Naive thymus-derived CD4-positive, alpha-beta T cell (primary cell): ENCODE measurements around the gene LCNL1. TPM values are rescaled to one million over a fixed set of nuclear protein-coding genes. Genes with fewer than 3 reads are reported as not detected.
A peak's percentile ranks its signal among the peaks of the same experiment; 100 is the strongest.
"Not testable (repeated sequence)": the region's sequence is repeated elsewhere in the genome, so short reads cannot be mapped to it uniquely, and the experiment has no call there.

Experiments used
- ATAC-seq: fragments of 150-1000 bp; cut with Tn5 transposase; 2 replicates; pipeline ENCODE4 v1.10.0; 2021; ENCODE audit warnings: mild to moderate bottlenecking, moderate library complexity
- CTCF ChIA-PET: fragments of 350-600 bp; sonication (Branson Sonifier 250); formaldehyde crosslinking; loops from one replicate; lab custom pipeline; 2021; ENCODE audit warnings: antibody characterized with exemption; lab: Charles Lee
- POLR2A ChIA-PET: fragments of 350-600 bp; sonication (Branson Sonifier 250); formaldehyde crosslinking; loops from one replicate; lab custom pipeline; 2021; ENCODE audit warnings: antibody characterized with exemption, inconsistent platforms; lab: Charles Lee
- DNase-seq, 9 donors: peaks; one replicate each; pipeline versions ENCODE4 v3.0.0 to v3.0.0-alpha.2; 2020 to 2022; ENCODE audit warnings: mixed read lengths in 1 of 9
- H3K27ac ChIP-seq: one replicate; pipeline ENCODE4 v1.7.0; 2013; ENCODE audit warnings: mild to moderate bottlenecking, low read depth, low read length, moderate library complexity
- H3K27me3 ChIP-seq, 2 donors: one replicate each; pipeline ENCODE4 v1.7.0; 2013; ENCODE audit warnings: low read length in 2 of 2, mild to moderate bottlenecking in 2 of 2, moderate library complexity in 2 of 2; ENCODE audit not compliant: control insufficient read depth in 2 of 2, insufficient read depth in 2 of 2
- H3K36me3 ChIP-seq, 3 experiments: 1 replicate in 2 of 3; 2 replicates in 1 of 3; pipeline ENCODE4 v1.7.0; 2013; ENCODE audit warnings: low read length in 3 of 3, mild to moderate bottlenecking in 3 of 3, moderate library complexity in 1 of 3; ENCODE audit not compliant: insufficient read depth in 3 of 3, control insufficient read depth in 2 of 3
- H3K4me1 ChIP-seq, 2 donors: one replicate each; pipeline ENCODE4 v1.7.0; 2013; ENCODE audit warnings: low read length in 2 of 2, mild to moderate bottlenecking in 2 of 2, moderate library complexity in 1 of 2; ENCODE audit not compliant: control insufficient read depth in 2 of 2, insufficient read depth in 2 of 2
- H3K4me3 ChIP-seq: 2 replicates; pipeline ENCODE4 v1.7.0; 2013; ENCODE audit warnings: mild to moderate bottlenecking, low read length
- H3K9me3 ChIP-seq, 3 experiments: 1 replicate in 2 of 3; 2 replicates in 1 of 3; pipeline ENCODE4 v1.7.0; 2013; ENCODE audit warnings: low read length in 3 of 3; ENCODE audit not compliant: control insufficient read depth in 2 of 3
- H3K27ac Mint-ChIP-seq, 9 donors: one replicate each; pipeline ENCODE4 v1.8.0; 2020 to 2022; ENCODE audit warnings: mixed read lengths in 9 of 9, mild to moderate bottlenecking in 8 of 9, moderate library complexity in 5 of 9, inconsistent platforms in 2 of 9
- H3K27me3 Mint-ChIP-seq, 5 donors: one replicate each; pipeline ENCODE4 v1.8.0; 2021 to 2022; ENCODE audit warnings: mixed read lengths in 5 of 5, mild to moderate bottlenecking in 1 of 5
- H3K36me3 Mint-ChIP-seq, 5 donors: one replicate each; pipeline ENCODE4 v1.8.0; 2020 to 2022; ENCODE audit warnings: mixed read lengths in 5 of 5, mild to moderate bottlenecking in 3 of 5, inconsistent platforms in 1 of 5
- H3K4me1 Mint-ChIP-seq, 7 donors: one replicate each; pipeline ENCODE4 v1.8.0; 2020 to 2022; ENCODE audit warnings: mixed read lengths in 7 of 7, mild to moderate bottlenecking in 3 of 7, inconsistent platforms in 1 of 7
- H3K4me3 Mint-ChIP-seq, 10 donors: one replicate each; pipeline ENCODE4 v1.8.0; 2020 to 2022; ENCODE audit warnings: mild to moderate bottlenecking in 10 of 10, mixed read lengths in 10 of 10, moderate library complexity in 6 of 10, inconsistent platforms in 2 of 10
- H3K9me3 Mint-ChIP-seq, 11 donors: one replicate each; pipeline ENCODE4 v1.8.0; 2020 to 2022; ENCODE audit warnings: mixed read lengths in 11 of 11, mild to moderate bottlenecking in 4 of 11, inconsistent platforms in 1 of 11, moderate library complexity in 1 of 11
- intact Hi-C, 2 donors: fragments of 100-400 bp; cut with micrococcal nuclease; formaldehyde crosslinking; loops; one replicate each; pipeline ENCODE4 v1.15.1; 2023
- polyA plus RNA-seq, 2 donors: library from polyadenylated mRNA; unstranded; fragments of 300-500 nt; fragmentation: Illumina TruSeq; gene quantifications; one replicate each; pipeline ENCODE4 v1.2.3, GENCODE V29; 2021
- total RNA-seq, 6 experiments: library from RNA in 5 of 6; stranded (reverse) in 5 of 6; gene quantifications; 1 replicate in 5 of 6; 2 replicates in 1 of 6; pipeline ENCODE4 v1.2.3 and lab custom pipeline; 2021 to 2026

Gene LCNL1
- total and polyA plus RNA-seq, 7 experiments from 2014 or later, result 0.12 to 1.9 (median 0.13) TPM; not detected in 4

DNA sequence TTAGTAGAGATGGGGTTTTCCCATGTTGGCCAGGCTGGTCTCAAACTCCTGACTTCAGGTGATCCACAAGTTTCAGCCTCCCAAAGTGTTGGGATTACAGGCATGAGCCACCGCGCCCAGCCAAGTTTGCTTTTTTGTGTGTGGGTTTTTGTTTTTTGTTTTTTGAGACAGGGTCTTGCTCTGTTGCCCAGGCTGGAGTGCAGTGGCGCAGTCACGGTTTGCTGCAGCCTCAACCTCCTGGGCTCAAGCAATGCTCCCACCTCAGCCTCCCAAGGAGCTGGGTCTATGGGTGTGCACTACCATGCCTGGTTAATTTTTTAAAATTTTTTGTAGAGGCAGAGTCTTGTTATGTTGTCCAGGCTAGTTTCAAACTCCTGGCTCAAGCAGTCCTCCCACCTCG, 50.7 kb downstream of the LCNL1 start:
- H3K9me3 ChIP-seq, DNase-seq, H3K27me3 Mint-ChIP-seq, H3K4me3 ChIP-seq, H3K36me3 ChIP-seq, H3K27me3 ChIP-seq, H3K36me3 Mint-ChIP-seq, H3K27ac ChIP-seq, intact Hi-C loops, POLR2A ChIA-PET, H3K9me3 Mint-ChIP-seq, ATAC-seq: not testable (repeated sequence)
- Mint-ChIP-seq H3K4me3 (peak overlapping the region in 4 of 10 donors; percentile 9 to 36 (median 16)), H3K27ac (peak overlapping the region in 3 of 9 donors; percentile 46 to 61 (median 54)), H3K4me1 (peaks cover 18 to 48% (median 38%) of the 10 kb centered on the region in 7 donors)
- CTCF ChIA-PET, result interaction anchor here (1.2 to 3.5 kb wide), 2 partner anchors 190 to 245 kb away, joined by 3 to 49 read pairs; partner anchors contain the start of gene TMEM141
- H3K4me1 ChIP-seq, result peaks cover 53 to 56% of the 10 kb centered on the region in 2 donors

- H3K36me3 ChIP-seq, result no peaks in the 10 kb centered on the region
- POLR2A ChIA-PET, result interaction anchor here (0.8 to 1.5 kb wide), 5 partner anchors 13 to 153 kb away, joined by 3 to 4 read pairs (median 3); partner anchors contain the start of genes FBXW5 and TRAF2
- Mint-ChIP-seq H3K27ac (peak overlapping the region in 4 of 9 donors; percentile 28 to 85 (median 56)), H3K36me3 (no peaks in the 10 kb centered on the region), H3K9me3 (no peaks in the 10 kb centered on the region), H3K4me1 (peaks cover 18 to 43% (median 33%) of the 10 kb centered on the region in 7 donors), H3K27me3 (peaks cover 0 to 8% (median 0%) of the 10 kb centered on the region in 5 donors), H3K4me3 (peak overlapping the region; percentile 55 to 81 (median 66))
- CTCF ChIA-PET, result interaction anchor here (0.7 to 3.5 kb wide), 10 partner anchors 8 to 256 kb away, joined by 3 to 49 read pairs (median 4); partner anchors contain the start of genes AJM1, RABL6 and TMEM141
- no peaks in the 10 kb centered on the region for H3K27me3 ChIP-seq
- intact Hi-C loops, result loop anchor here (2.0 kb wide), 2 partner anchors 85 to 89 kb away; partner anchors contain the start of genes C8G (in 1 of the 2) and FBXW5 (in 1 of the 2)
- no peak overlapping the region for H3K4me3 ChIP-seq
- ATAC-seq, result no peak
- peaks cover 46 to 51% of the 10 kb centered on the region in 2 donors for H3K4me1 ChIP-seq
- no peak overlapping the region for H3K27ac ChIP-seq
- DNase-seq, result no peak
- no peaks in the 10 kb centered on the region for H3K9me3 ChIP-seq
Observed at GRCh38 chr9:137034039-137034708, 51.4 kb downstream of the LCNL1 start.

DNA sequence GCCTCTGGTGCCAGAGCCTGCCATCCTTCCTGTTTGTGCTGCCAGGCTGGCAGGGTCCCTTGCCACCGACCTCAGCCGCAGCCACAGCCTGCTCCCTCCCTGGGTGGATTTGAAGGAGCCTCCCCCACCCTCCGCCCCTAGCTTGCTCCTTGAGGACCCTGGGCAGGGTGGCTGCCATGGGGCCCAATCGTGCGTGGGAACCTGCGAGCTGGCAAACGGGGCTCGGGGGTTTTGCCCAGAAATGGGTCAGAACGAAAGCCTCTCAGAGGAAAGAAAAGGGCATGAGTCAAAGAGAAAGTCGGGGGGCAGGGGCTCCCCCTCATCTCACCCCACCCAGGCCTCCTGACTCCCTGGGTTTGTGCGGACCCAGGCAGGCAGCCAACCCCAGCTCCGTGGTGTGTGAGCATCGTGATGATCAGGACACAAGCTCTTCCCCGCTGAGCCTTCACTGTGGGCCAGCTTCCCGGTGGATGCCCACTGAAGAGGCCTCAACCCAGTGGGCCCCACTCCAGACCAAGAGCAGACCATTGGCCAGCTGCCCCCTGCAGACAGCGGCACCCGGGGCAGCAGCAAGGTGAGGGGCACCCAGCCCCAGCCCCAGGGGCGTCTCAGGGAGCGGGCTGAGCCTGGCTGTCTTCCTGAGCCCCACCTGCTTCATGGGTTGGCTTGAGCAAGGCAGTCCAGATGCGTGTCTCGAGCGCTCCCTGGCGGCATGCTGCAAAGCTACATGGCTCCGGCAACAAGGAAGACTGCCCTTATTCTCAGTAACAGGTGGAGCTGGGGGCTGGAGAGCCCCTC, 52.1 kb downstream of the LCNL1 start:
- H3K36me3 ChIP-seq, result no peaks in the 10 kb centered on the region
- peak overlapping the region; percentile 34 for H3K4me3 ChIP-seq
- H3K4me1 Mint-ChIP-seq, result peaks cover 11 to 37% (median 26%) of the 10 kb centered on the region in 7 donors
- intact Hi-C loops, result loop anchor here (1.0 to 2.0 kb wide), 5 partner anchors 31 to 248 kb away; partner anchors contain the start of genes AJM1 (in 1 of the 2), C8G (in 1 of the 2) and FBXW5 (in 1 of the 2)
- DNase-seq (peak; percentile 74 to 88 (median 82)), ATAC-seq (peak; percentile 84)
- POLR2A ChIA-PET, result interaction anchor here (0.6 to 1.5 kb wide), 14 partner anchors 8 to 247 kb away, joined by 3 to 7 read pairs (median 3); partner anchors contain the start of genes FBXW5, MAN1B1 and TRAF2
- H3K9me3 Mint-ChIP-seq, result no peaks in the 10 kb centered on the region
- peak overlapping the region; percentile 55 to 81 (median 66) for H3K4me3 Mint-ChIP-seq
- CTCF ChIA-PET, result interaction anchor here (0.7 to 3.5 kb wide), 18 partner anchors 8 to 275 kb away, joined by 3 to 49 read pairs (median 4); partner anchors contain the start of genes AJM1, RABL6 and TMEM141
- no peaks in the 10 kb centered on the region for H3K9me3 ChIP-seq
- no peaks in the 10 kb centered on the region for H3K27me3 ChIP-seq
- H3K27ac ChIP-seq, result no peak overlapping the region
- H3K27ac Mint-ChIP-seq, result peak overlapping the region in 4 of 9 donors; percentile 19 to 85 (median 43)
- peaks cover 0 to 3% (median 0%) of the 10 kb centered on the region in 5 donors for H3K27me3 Mint-ChIP-seq
- no peaks in the 10 kb centered on the region for H3K36me3 Mint-ChIP-seq
- peaks cover 38 to 43% of the 10 kb centered on the region in 2 donors for H3K4me1 ChIP-seq

Other genes with a start within 250 kb of the LCNL1 start
Only the 30 nearest of the 38 such genes appear.
- gene LCN15, start 218.5 kb upstream of the LCNL1 start, total RNA-seq, result not detected
- gene LCN15, start 218.5 kb upstream of the LCNL1 start, polyA plus RNA-seq, result not detected
- 10 to 100 TPM; 27.2 to 54.9 (median 36.2) TPM for gene TMEM141, start 191.6 kb upstream of the LCNL1 start, total RNA-seq
- 10 to 100 TPM; 28.2 to 30.6 TPM for gene TMEM141, start 191.6 kb upstream of the LCNL1 start, polyA plus RNA-seq
- gene CCDC183, start 186.7 kb upstream of the LCNL1 start, total RNA-seq, result 1 to 10 TPM in 4 of 5 experiments, under 1 TPM in 1; 0.36 to 6.6 (median 3.0) TPM
- under 1 TPM; 0.35 to 0.62 TPM for gene CCDC183, start 186.7 kb upstream of the LCNL1 start, polyA plus RNA-seq
- 100 to 1,000 TPM in 1 of 5 experiments, 10 to 100 TPM in 4; 59.6 to 100 (median 60.9) TPM for gene RABL6, start 175.0 kb upstream of the LCNL1 start, total RNA-seq
- 10 to 100 TPM in 1 of 2 donors, 1 to 10 TPM in 1; 9.4 to 17.4 TPM for gene RABL6, start 175.0 kb upstream of the LCNL1 start, polyA plus RNA-seq
- gene AJM1, start 140.5 kb upstream of the LCNL1 start, total RNA-seq, result 1 to 10 TPM in 3 of 5 experiments, under 1 TPM in 2; 0.81 to 7.5 (median 1.8) TPM
- gene AJM1, start 140.5 kb upstream of the LCNL1 start, polyA plus RNA-seq, result under 1 TPM in 1 of 2 donors, not detected in 1; 0.04 TPM
- 100 to 1,000 TPM in 1 of 5 experiments, 10 to 100 TPM in 4; 17.7 to 167 (median 27.7) TPM for gene PHPT1, start 133.6 kb upstream of the LCNL1 start, total RNA-seq
- gene PHPT1, start 133.6 kb upstream of the LCNL1 start, polyA plus RNA-seq, result 10 to 100 TPM; 57.0 to 75.7 TPM
- gene MAMDC4, start 130.6 kb upstream of the LCNL1 start, total RNA-seq, result 10 to 100 TPM in 1 of 5 experiments, 1 to 10 TPM in 4; 3.7 to 27.7 (median 6.1) TPM
- gene MAMDC4, start 130.6 kb upstream of the LCNL1 start, polyA plus RNA-seq, result under 1 TPM in 1 of 2 donors, not detected in 1; 0.22 TPM
- 100 to 1,000 TPM; 224 to 369 (median 283) TPM for gene EDF1, start 116.7 kb upstream of the LCNL1 start, total RNA-seq
- gene EDF1, start 116.7 kb upstream of the LCNL1 start, polyA plus RNA-seq, result 100 to 1,000 TPM; 337 to 404 TPM
- 10 to 100 TPM; 14.6 to 72.8 (median 29.6) TPM for gene TRAF2, start 96.5 kb upstream of the LCNL1 start, total RNA-seq
- 10 to 100 TPM; 11.9 to 29.1 TPM for gene TRAF2, start 96.5 kb upstream of the LCNL1 start, polyA plus RNA-seq
- gene FBXW5, start 38.3 kb upstream of the LCNL1 start, total RNA-seq, result 100 to 1,000 TPM in 1 of 5 experiments, 10 to 100 TPM in 4; 54.3 to 105 (median 94.5) TPM
- 100 to 1,000 TPM in 1 of 2 donors, 10 to 100 TPM in 1; 59.1 to 113 TPM for gene FBXW5, start 38.3 kb upstream of the LCNL1 start, polyA plus RNA-seq
- 1 to 10 TPM in 3 of 5 experiments, under 1 TPM in 2; 0.77 to 3.6 (median 1.4) TPM for gene C8G, start 37.8 kb upstream of the LCNL1 start, total RNA-seq
- gene C8G, start 37.8 kb upstream of the LCNL1 start, polyA plus RNA-seq, result not detected
- 1 to 10 TPM in 4 of 5 experiments, under 1 TPM in 1; 0.89 to 4.9 (median 2.6) TPM for gene LCN12, start 30.7 kb upstream of the LCNL1 start, total RNA-seq
- gene LCN12, start 30.7 kb upstream of the LCNL1 start, polyA plus RNA-seq, result not detected
- 10 to 100 TPM in 1 of 5 experiments, 1 to 10 TPM in 3, under 1 TPM in 1; 0.97 to 68.7 (median 4.3) TPM for gene PTGDS, start 5.5 kb upstream of the LCNL1 start, total RNA-seq
- not detected for gene PTGDS, start 5.5 kb upstream of the LCNL1 start, polyA plus RNA-seq
- gene PAXX, start 9.4 kb downstream of the LCNL1 start, total RNA-seq, result 10 to 100 TPM; 54.8 to 78.2 (median 68.0) TPM
- 10 to 100 TPM; 49.3 to 59.1 TPM for gene PAXX, start 9.4 kb downstream of the LCNL1 start, polyA plus RNA-seq
- 10 to 100 TPM in 1 of 5 experiments, 1 to 10 TPM in 1, under 1 TPM in 2, not detected in 1; 0.46 to 13.0 (median 1.4) TPM for gene CLIC3, start 13.6 kb downstream of the LCNL1 start, total RNA-seq
- under 1 TPM; 0.31 to 0.77 TPM for gene CLIC3, start 13.6 kb downstream of the LCNL1 start, polyA plus RNA-seq
- gene ABCA2, start 45.2 kb downstream of the LCNL1 start, total RNA-seq, result 100 to 1,000 TPM in 1 of 5 experiments, 10 to 100 TPM in 4; 18.4 to 112 (median 26.7) TPM
- gene ABCA2, start 45.2 kb downstream of the LCNL1 start, polyA plus RNA-seq, result 1 to 10 TPM; 1.8 to 2.5 TPM
- 1 to 10 TPM in 1 of 5 experiments, under 1 TPM in 3, not detected in 1; 0.27 to 4.6 (median 0.50) TPM for gene FUT7, start 49.1 kb downstream of the LCNL1 start, total RNA-seq
- under 1 TPM; 0.06 to 0.25 TPM for gene FUT7, start 49.1 kb downstream of the LCNL1 start, polyA plus RNA-seq
- gene NPDC1, start 63.2 kb downstream of the LCNL1 start, total RNA-seq, result 10 to 100 TPM in 2 of 5 experiments, 1 to 10 TPM in 3; 2.3 to 37.5 (median 7.4) TPM
- gene NPDC1, start 63.2 kb downstream of the LCNL1 start, polyA plus RNA-seq, result 1 to 10 TPM in 1 of 2 donors, under 1 TPM in 1; 0.36 to 1.2 TPM
- not detected for gene ENTPD2, start 71.1 kb downstream of the LCNL1 start, total RNA-seq
- gene ENTPD2, start 71.1 kb downstream of the LCNL1 start, polyA plus RNA-seq, result not detected
- gene SAPCD2, start 87.6 kb downstream of the LCNL1 start, total RNA-seq, result 10 to 100 TPM in 1 of 5 experiments, 1 to 10 TPM in 1, under 1 TPM in 3; 0.16 to 22.1 (median 0.74) TPM
- under 1 TPM in 1 of 2 donors, not detected in 1; 0.18 TPM for gene SAPCD2, start 87.6 kb downstream of the LCNL1 start, polyA plus RNA-seq
- 10 to 100 TPM; 11.6 to 27.6 (median 15.2) TPM for gene UAP1L1, start 94.5 kb downstream of the LCNL1 start, total RNA-seq
- 1 to 10 TPM in 1 of 2 donors, under 1 TPM in 1; 0.71 to 1.4 TPM for gene UAP1L1, start 94.5 kb downstream of the LCNL1 start, polyA plus RNA-seq
- gene MAN1B1, start 104.0 kb downstream of the LCNL1 start, total RNA-seq, result 10 to 100 TPM; 57.3 to 74.2 (median 70.2) TPM
- 10 to 100 TPM; 36.0 to 51.2 TPM for gene MAN1B1, start 104.0 kb downstream of the LCNL1 start, polyA plus RNA-seq
- gene DPP7, start 131.7 kb downstream of the LCNL1 start, total RNA-seq, result 100 to 1,000 TPM; 235 to 328 (median 298) TPM
- gene DPP7, start 131.7 kb downstream of the LCNL1 start, polyA plus RNA-seq, result 100 to 1,000 TPM in 1 of 2 donors, 10 to 100 TPM in 1; 86.9 to 120 TPM
- not detected for gene GRIN1, start 156.2 kb downstream of the LCNL1 start, total RNA-seq
- gene GRIN1, start 156.2 kb downstream of the LCNL1 start, polyA plus RNA-seq, result not detected
- gene LRRC26, start 187.1 kb downstream of the LCNL1 start, total RNA-seq, result under 1 TPM in 1 of 5 experiments, not detected in 4; 0.42 TPM
- gene LRRC26, start 187.1 kb downstream of the LCNL1 start, polyA plus RNA-seq, result not detected
- not detected for gene TMEM210, start 189.1 kb downstream of the LCNL1 start, total RNA-seq
- not detected for gene TMEM210, start 189.1 kb downstream of the LCNL1 start, polyA plus RNA-seq
- gene ANAPC2, start 205.6 kb downstream of the LCNL1 start, total RNA-seq, result 100 to 1,000 TPM in 4 of 5 experiments, 10 to 100 TPM in 1; 77.3 to 147 (median 134) TPM
- 1 to 10 TPM; 7.4 to 7.8 TPM for gene ANAPC2, start 205.6 kb downstream of the LCNL1 start, polyA plus RNA-seq
- 10 to 100 TPM; 37.9 to 75.6 (median 46.8) TPM for gene SSNA1, start 205.7 kb downstream of the LCNL1 start, total RNA-seq
- gene SSNA1, start 205.7 kb downstream of the LCNL1 start, polyA plus RNA-seq, result 100 to 1,000 TPM; 106 to 133 TPM
- gene TPRN, start 217.7 kb downstream of the LCNL1 start, total RNA-seq, result 10 to 100 TPM in 1 of 5 experiments, 1 to 10 TPM in 4; 7.1 to 13.5 (median 8.5) TPM
- gene TPRN, start 217.7 kb downstream of the LCNL1 start, polyA plus RNA-seq, result under 1 TPM; 0.35 to 0.54 TPM
- 10 to 100 TPM; 22.6 to 43.2 (median 34.7) TPM for gene TMEM203, start 222.7 kb downstream of the LCNL1 start, total RNA-seq
- 100 to 1,000 TPM; 156 to 172 TPM for gene TMEM203, start 222.7 kb downstream of the LCNL1 start, polyA plus RNA-seq